Gastrocnemius medialis (tissue), 4 donors: ENCODE measurements around the gene NPAS2. TPM values are rescaled to one million over a fixed set of nuclear protein-coding genes. Genes with fewer than 3 reads are reported as not detected.

Source experiments
- ATAC-seq, 2 donors: fragments of 150-250 bp; one replicate each; pipeline ENCODE4 v1.9.1; 2016
- DNase-seq, 2 donors: peaks; one replicate each; pipeline ENCODE4 v3.0.0-alpha.2; 2019
- H3K27ac ChIP-seq, 4 donors: fragments of 200-600 bp; sonication (generic); 1 replicate in 1 of 4; 2 replicates in 3 of 4; pipeline ENCODE4 v1.5.1; 2016 to 2018; ENCODE audit warnings: mild to moderate bottlenecking in 2 of 4, moderate library complexity in 1 of 4
- H3K27me3 ChIP-seq, 3 donors: fragments of 200-600 bp; sonication (generic) in 2 of 3; 1 replicate in 1 of 3; 2 replicates in 2 of 3; pipeline versions ENCODE4 v1.5.1 to v1.6.0; 2016 to 2019; ENCODE audit warnings: mild to moderate bottlenecking in 1 of 3, moderate library complexity in 1 of 3
- H3K36me3 ChIP-seq, 2 donors: fragments of 200-600 bp; sonication (generic) in 1 of 2; one replicate each; pipeline ENCODE4 v1.5.1; 2017 to 2018
- H3K4me1 ChIP-seq, 2 donors: fragments of 200-600 bp; sonication (generic) in 1 of 2; one replicate each; pipeline ENCODE4 v1.5.1; 2016 to 2017; ENCODE audit warnings: mild to moderate bottlenecking in 2 of 2
- H3K4me3 ChIP-seq, 4 donors: fragments of 200-600 bp; sonication (generic) in 3 of 4; 1 replicate in 1 of 4; 2 replicates in 3 of 4; pipeline ENCODE4 v1.5.1; 2016 to 2019; ENCODE audit warnings: mild to moderate bottlenecking in 2 of 4
- H3K9me3 ChIP-seq, 3 donors: fragments of 200-600 bp; sonication (generic) in 2 of 3; 1 replicate in 1 of 3; 2 replicates in 2 of 3; pipeline ENCODE4 v1.5.1; 2016 to 2019
- POLR2A ChIP-seq, 2 donors: fragments of 450-650 bp; IDR thresholded peaks; one replicate each; pipeline ENCODE4 v1.6.1; 2017; ENCODE audit warnings: antibody characterized with exemption in 2 of 2, mild to moderate bottlenecking in 2 of 2, moderate library complexity in 2 of 2
- in situ Hi-C, 4 donors: fragments of 200-750 bp; cut with MboI; loops; one replicate each; pipeline versions ENCODE4 v1.15.0 to v1.8.0; 2017; ENCODE audit warnings: low sequenced_read_pairs in 4 of 4
- intact Hi-C: fragments of 100-400 bp; cut with DNase I; formaldehyde crosslinking; loops from one replicate; pipeline ENCODE4 v1.15.1; 2023; ENCODE audit warnings: low total_unique reads
- total RNA-seq, 4 donors: library from RNA; depleted of rRNA; stranded (reverse); fragments of >200 nt; gene quantifications; one replicate each; pipeline versions ENCODE4 v1.1.0 to v1.2.3, GENCODE V29; 2016
- TF ChIP-seq, protein P1 (sequence below), 5 experiments: fragments of 450-650 bp in 3 of 5; fragments of 200-600 bp in 2 of 5; sonication (generic) in 2 of 5; IDR thresholded peaks in 4 of 5; conservative IDR thresholded peaks in 1 of 5; 1 replicate in 4 of 5; 2 replicates in 1 of 5; pipeline ENCODE4 v1.5.1; 2016 to 2019; ENCODE audit warnings: antibody characterized with exemption in 5 of 5, mild to moderate bottlenecking in 3 of 5, moderate library complexity in 3 of 5

NPAS2 gene
- total RNA-seq, 4 donors from 2014 or later, result 11.4 to 48.2 (median 36.6) TPM

DNA sequence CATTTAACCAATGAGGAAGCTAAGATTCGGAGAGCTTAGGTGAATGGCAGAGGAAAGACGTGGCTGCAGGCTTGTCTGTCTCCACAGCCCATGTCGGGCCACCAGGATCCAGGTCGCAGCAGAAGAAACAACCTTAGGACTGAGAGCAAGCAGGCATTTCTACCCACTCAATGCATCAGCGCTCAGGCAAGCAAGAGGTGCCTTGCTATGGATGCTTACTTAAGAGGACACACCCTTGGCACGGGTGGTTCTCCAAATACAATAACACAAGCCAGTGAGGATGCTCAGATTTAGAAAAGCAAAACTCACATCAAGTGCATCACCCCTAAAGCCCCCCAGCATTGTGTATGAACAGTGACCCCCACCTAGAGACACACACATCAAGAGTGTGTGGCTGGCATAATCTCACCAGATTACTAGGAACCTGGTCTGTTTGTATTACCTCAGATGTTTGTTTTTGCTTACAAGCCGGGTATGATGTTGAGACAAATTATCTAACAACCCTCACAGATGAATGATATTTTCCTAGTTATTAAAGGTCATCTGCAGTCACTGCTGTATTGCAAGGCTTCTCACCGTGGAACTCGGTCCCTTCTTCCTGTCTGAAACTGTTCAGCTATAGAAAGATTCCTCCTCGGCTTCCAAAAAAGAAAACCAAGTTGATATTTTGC, 34.2 kb upstream of the NPAS2 start:
- no peaks in the 10 kb centered on the region for H3K27me3 ChIP-seq
- no peaks in the 10 kb centered on the region for H3K36me3 ChIP-seq
- DNase-seq (no peak), ATAC-seq (peak; percentile 28 to 59)
- in situ Hi-C loops, result no loop called here
- H3K4me3 ChIP-seq, result no peak overlapping the region
- no peak for TF ChIP-seq POLR2A (IDR thresholded peaks at IDR 0.05)
- TF ChIP-seq, protein P1, sequence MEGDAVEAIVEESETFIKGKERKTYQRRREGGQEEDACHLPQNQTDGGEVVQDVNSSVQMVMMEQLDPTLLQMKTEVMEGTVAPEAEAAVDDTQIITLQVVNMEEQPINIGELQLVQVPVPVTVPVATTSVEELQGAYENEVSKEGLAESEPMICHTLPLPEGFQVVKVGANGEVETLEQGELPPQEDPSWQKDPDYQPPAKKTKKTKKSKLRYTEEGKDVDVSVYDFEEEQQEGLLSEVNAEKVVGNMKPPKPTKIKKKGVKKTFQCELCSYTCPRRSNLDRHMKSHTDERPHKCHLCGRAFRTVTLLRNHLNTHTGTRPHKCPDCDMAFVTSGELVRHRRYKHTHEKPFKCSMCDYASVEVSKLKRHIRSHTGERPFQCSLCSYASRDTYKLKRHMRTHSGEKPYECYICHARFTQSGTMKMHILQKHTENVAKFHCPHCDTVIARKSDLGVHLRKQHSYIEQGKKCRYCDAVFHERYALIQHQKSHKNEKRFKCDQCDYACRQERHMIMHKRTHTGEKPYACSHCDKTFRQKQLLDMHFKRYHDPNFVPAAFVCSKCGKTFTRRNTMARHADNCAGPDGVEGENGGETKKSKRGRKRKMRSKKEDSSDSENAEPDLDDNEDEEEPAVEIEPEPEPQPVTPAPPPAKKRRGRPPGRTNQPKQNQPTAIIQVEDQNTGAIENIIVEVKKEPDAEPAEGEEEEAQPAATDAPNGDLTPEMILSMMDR (IDR thresholded peaks at IDR 0.05 in 4 of 5, conservative IDR thresholded peaks at IDR 0.05 in 1 of 5), result no peak
- peaks cover 0 to 10% of the 10 kb centered on the region in 2 donors for H3K4me1 ChIP-seq
- peak overlapping the region in 3 of 4 donors; percentile 35 to 82 (median 67) for H3K27ac ChIP-seq
- intact Hi-C loops, result no loop called here
- H3K9me3 ChIP-seq, result no peaks in the 10 kb centered on the region

DNA sequence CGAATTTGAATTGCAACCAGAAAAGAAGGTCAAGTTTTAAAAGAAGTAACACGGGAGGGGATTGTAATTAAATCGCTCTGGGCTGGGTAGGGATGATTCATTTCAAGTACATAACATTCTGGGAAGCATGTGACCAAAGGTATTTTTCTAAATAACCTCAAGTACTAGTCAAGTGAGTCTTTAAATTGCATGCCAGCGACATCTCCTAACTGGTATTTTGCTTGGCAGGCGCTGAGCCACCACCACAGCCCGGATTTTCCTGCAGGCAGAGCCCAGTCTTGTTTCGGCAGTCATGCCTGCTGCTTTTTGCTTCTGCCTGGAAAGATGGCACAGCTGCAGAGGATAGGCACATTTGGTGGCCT, 33.7 kb upstream of the NPAS2 start:
- in situ Hi-C loops (no loop called here), intact Hi-C loops (no loop called here)
- H3K36me3 ChIP-seq, result no peaks in the 10 kb centered on the region
- H3K27me3 ChIP-seq, result no peaks in the 10 kb centered on the region
- TF ChIP-seq, protein P1 (IDR thresholded peaks at IDR 0.05 in 4 of 5, conservative IDR thresholded peaks at IDR 0.05 in 1 of 5), result no peak
- no peak for TF ChIP-seq POLR2A (IDR thresholded peaks at IDR 0.05)
- DNase-seq (peak; percentile 35 to 63), ATAC-seq (peak; percentile 82 to 93)
- peaks cover 0 to 10% of the 10 kb centered on the region in 2 donors for H3K4me1 ChIP-seq
- no peaks in the 10 kb centered on the region for H3K9me3 ChIP-seq
- H3K27ac ChIP-seq, result peak overlapping the region in 3 of 4 donors; percentile 35 to 82 (median 67)
- no peak overlapping the region for H3K4me3 ChIP-seq

DNA sequence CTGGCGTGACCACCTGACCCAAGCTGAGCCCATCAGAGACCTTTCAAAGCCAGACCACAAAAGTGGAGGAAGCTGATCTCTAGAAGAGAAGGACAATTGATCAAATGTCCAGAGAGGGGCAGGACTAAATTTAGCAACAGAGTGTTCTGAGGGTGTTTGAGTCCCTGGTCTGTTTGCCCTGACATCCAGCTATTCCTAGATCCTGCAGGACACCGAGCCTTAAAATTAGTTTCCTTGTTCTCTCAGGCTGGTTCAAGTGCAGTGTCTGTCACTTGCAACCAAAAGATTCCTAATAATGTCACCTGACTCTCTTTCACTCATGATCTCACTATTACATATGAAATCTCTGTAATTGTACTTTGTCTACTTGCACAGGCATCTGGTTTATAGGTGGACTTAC, 33.0 kb upstream of the NPAS2 start:
- intact Hi-C loops, result no loop called here
- ATAC-seq, result no peak

GRCh38 chr2:100789361-100789760, 30.6 kb upstream of the NPAS2 start:
- peaks cover 0 to 10% of the 10 kb centered on the region in 2 donors for H3K4me1 ChIP-seq
- TF ChIP-seq, protein P1 (IDR thresholded peaks at IDR 0.05 in 4 of 5, conservative IDR thresholded peaks at IDR 0.05 in 1 of 5), result no peak
- H3K9me3 ChIP-seq, result no peaks in the 10 kb centered on the region
- in situ Hi-C loops (no loop called here), intact Hi-C loops (no loop called here)
- ATAC-seq (no peak), DNase-seq (no peak)
- H3K27me3 ChIP-seq, result no peaks in the 10 kb centered on the region
- no peak overlapping the region for H3K4me3 ChIP-seq
- no peak overlapping the region for H3K27ac ChIP-seq
- H3K36me3 ChIP-seq, result no peaks in the 10 kb centered on the region

More for the DNA sequence above, 33.0 kb upstream of the NPAS2 start:
- Histone ChIP-seq H3K27ac (peak overlapping the region in 2 of 4 donors; percentile 35 to 82), H3K4me1 (peaks cover 0 to 10% of the 10 kb centered on the region in 2 donors), H3K27me3 (no peaks in the 10 kb centered on the region), H3K36me3 (no peaks in the 10 kb centered on the region), H3K4me3 (no peak overlapping the region), H3K9me3 (no peaks in the 10 kb centered on the region)
- no peak for DNase-seq
- no peak for TF ChIP-seq POLR2A (IDR thresholded peaks at IDR 0.05)
- TF ChIP-seq, protein P1 (IDR thresholded peaks at IDR 0.05 in 4 of 5, conservative IDR thresholded peaks at IDR 0.05 in 1 of 5), result no peak
- in situ Hi-C loops, result no loop called here
